Muscle of leg (tissue), 11 donors: ENCODE measurements around the gene MRS2. TPM values are rescaled to one million over a fixed set of nuclear protein-coding genes. Genes with fewer than 3 reads are reported as not detected.
"Not testable (repeated sequence)": the region's sequence is repeated elsewhere in the genome, so short reads cannot be mapped to it uniquely, and the experiment has no call there.

Experiments
- DNase-seq: peaks from one replicate; pipeline ENCODE4 v3.0.0; 2013
- H3K27ac ChIP-seq: one replicate; pipeline ENCODE4 v1.5.1; 2013; ENCODE audit warnings: mild to moderate bottlenecking, low read length, control low read depth
- H3K27me3 ChIP-seq: one replicate; pipeline ENCODE4 v1.6.1; 2013; ENCODE audit warnings: low read length; ENCODE audit not compliant: control insufficient read depth, insufficient read depth
- H3K36me3 ChIP-seq: one replicate; pipeline ENCODE4 v1.6.1; 2013; ENCODE audit warnings: low read length; ENCODE audit not compliant: control insufficient read depth, insufficient read depth
- H3K4me1 ChIP-seq: one replicate; pipeline ENCODE4 v1.6.1; 2013; ENCODE audit warnings: low read length; ENCODE audit not compliant: control insufficient read depth, insufficient read depth
- H3K4me3 ChIP-seq: one replicate; pipeline ENCODE4 v1.5.1; 2013; ENCODE audit warnings: low read length, control low read depth
- H3K9me3 ChIP-seq: replicated peaks from 2 replicates; pipeline ENCODE4 v1.6.1; 2013; ENCODE audit warnings: low read depth, low read length; ENCODE audit not compliant: control insufficient read depth
- WGBS: methylation state at CpG from one replicate; pipeline ENCODE4 v1.1.5; 2013; ENCODE audit warnings: missing lambda C conversion rate; ENCODE audit not compliant: insufficient coverage; 5-methylcytosine and 5-hydroxymethylcytosine counted together
- polyA plus RNA-seq, 8 donors: library from polyadenylated mRNA; unstranded; fragments of 120-200 nt; gene quantifications; one replicate each; pipeline versions ENCODE4 v1.2.1 to v1.2.3, GENCODE V29; 2013; ENCODE audit warnings: inconsistent platforms in 1 of 8, low replicate concordance in 1 of 8; ENCODE audit not compliant: insufficient read length in 8 of 8, insufficient read depth in 1 of 8
- total RNA-seq: library from RNA; stranded (reverse); fragments of 120-200 nt; gene quantifications from one replicate; pipeline ENCODE4 v1.2.4, GENCODE V29; 2013

MRS2 gene
- total and polyA plus RNA-seq, 9 donors: 17.3 to 23.6 (median 19.0) TPM

DNA sequence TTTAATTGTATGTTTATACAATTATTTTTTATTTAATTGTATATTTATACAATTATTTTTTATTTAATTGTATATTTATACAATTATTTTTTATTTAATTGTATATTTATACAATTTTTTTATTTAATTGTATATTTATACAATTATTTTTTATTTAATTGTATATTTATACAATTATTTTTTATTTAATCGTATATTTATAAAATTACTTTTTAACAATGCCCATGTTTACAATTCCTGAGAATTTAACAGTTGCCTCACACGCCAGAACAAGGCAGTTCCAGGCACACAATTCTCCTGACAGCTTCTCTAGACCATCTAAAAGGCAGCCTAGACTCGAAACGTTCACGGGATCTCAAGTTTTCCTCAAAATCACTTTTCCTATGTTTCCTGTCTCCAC is 40.4 kb upstream of the MRS2 start:
- peaks cover 22% of the 10 kb centered on the region for H3K27me3 ChIP-seq
- not testable (repeated sequence) for DNase-seq, H3K27ac ChIP-seq, H3K4me3 ChIP-seq, H3K36me3 ChIP-seq, H3K9me3 ChIP-seq
- WGBS: 72% methylated on average over 4 of the region's 5 CpGs
- peaks cover 12% of the 10 kb centered on the region for H3K4me1 ChIP-seq

DNA sequence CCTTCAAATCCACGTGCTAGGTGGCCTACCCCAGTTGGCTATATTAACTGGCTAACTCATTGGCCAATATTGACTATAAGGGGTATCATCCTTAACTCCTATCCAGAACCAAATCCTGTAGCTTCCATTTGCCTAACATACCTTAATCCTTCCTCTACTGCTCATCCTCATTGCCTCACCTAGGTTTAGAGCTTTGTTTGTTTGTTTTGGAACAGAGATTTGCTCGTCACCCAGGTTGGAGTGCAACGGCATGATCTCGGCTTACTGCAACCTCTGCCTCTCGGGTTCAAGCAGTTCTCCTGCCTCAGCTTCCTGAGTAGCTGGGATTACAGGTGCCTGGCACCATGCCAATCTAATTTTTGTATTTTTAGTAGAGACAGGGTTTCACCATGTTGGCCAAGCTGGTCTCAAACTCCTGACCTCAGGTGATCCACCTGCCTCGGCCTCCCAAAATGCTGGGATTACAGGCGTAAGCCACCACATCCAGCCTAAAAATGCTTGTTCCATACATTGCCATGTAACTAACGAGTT is 37.6 kb upstream of the MRS2 start:
- not testable (repeated sequence) for DNase-seq, H3K4me1 ChIP-seq, H3K9me3 ChIP-seq, H3K4me3 ChIP-seq, H3K36me3 ChIP-seq, H3K27ac ChIP-seq, H3K27me3 ChIP-seq
- 83% methylated on average over 1 of the region's 8 CpGs for WGBS

- no peaks in the 10 kb centered on the region for H3K4me1 ChIP-seq
- no peak for DNase-seq
- no peaks in the 10 kb centered on the region for H3K9me3 ChIP-seq
- 92% methylated on average over 6 of the region's 6 CpGs for WGBS
- no peak overlapping the region for H3K4me3 ChIP-seq
- no peaks in the 10 kb centered on the region for H3K36me3 ChIP-seq
- H3K27me3 ChIP-seq: no peaks in the 10 kb centered on the region
- no peak overlapping the region for H3K27ac ChIP-seq
Measured at GRCh38 chr6:24374612-24375011, 28.1 kb upstream of the MRS2 start.

DNA sequence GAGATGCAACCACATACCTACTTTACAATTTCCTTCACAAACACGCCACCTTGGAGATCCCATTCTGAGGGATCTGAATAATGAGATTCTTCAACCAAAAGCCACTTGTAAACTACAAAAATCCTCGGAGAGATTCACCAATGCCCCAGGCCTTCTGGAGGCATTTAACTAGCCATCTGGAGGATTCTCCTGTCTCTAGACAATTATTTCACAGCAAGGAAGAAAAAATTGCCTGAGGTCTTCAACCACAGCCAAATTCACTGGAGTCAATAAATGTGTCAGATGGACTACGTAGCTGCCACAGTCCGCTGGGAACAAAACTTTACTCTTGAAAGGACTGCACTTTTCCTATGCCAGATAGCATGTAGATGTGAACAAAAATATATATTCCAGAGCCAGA is 25.9 kb upstream of the MRS2 start:
- H3K4me1 ChIP-seq: no peaks in the 10 kb centered on the region
- no peak overlapping the region for H3K4me3 ChIP-seq
- H3K27ac ChIP-seq: no peak overlapping the region
- no peaks in the 10 kb centered on the region for H3K36me3 ChIP-seq
- H3K27me3 ChIP-seq: no peaks in the 10 kb centered on the region
- DNase-seq: no peak
- WGBS: 0% methylated on average over 1 of the region's 4 CpGs
- no peaks in the 10 kb centered on the region for H3K9me3 ChIP-seq

DNA sequence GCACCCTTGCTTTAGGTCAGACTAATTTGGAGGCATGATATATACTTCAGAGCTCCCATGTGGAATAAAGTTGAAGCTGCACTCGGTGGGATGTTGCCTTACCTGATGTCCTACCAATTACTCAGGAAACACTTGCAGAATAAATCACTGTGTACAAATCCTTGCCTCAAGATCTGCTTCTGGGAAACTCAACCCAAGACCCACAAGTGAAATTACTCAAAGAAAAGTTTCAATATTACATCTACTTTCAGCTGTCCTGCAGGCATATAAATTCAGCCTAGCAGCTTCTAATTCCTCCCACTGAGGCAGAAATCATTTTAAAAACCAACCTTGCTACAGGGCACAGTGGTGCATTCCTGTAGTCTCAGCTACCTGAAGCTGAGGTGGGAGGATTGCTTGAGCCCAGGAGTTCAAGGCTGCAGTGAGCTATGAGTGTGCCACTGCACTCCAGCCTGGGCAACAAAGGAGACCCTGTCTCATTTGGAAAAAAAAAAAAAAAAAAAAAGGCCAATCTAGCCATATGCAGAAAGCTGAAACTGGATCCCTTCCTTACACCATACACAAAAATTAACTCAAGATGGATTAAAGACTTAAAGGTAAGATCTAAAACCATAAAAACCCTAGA is 24.2 kb upstream of the MRS2 start:
- no peak overlapping the region for H3K4me3 ChIP-seq
- WGBS: 20% methylated on average over 1 of the region's 1 CpG
- no peaks in the 10 kb centered on the region for H3K27me3 ChIP-seq
- H3K9me3 ChIP-seq: no peaks in the 10 kb centered on the region
- no peak for DNase-seq
- H3K4me1 ChIP-seq: no peaks in the 10 kb centered on the region
- H3K36me3 ChIP-seq: no peaks in the 10 kb centered on the region
- no peak overlapping the region for H3K27ac ChIP-seq

GRCh38 chr6:24381476-24382219 is 21.1 kb upstream of the MRS2 start:
- WGBS: 71% methylated on average over 1 of the region's 4 CpGs
- no peaks in the 10 kb centered on the region for H3K27me3 ChIP-seq
- H3K9me3 ChIP-seq: no peaks in the 10 kb centered on the region
- no peaks in the 10 kb centered on the region for H3K4me1 ChIP-seq
- H3K36me3 ChIP-seq: no peaks in the 10 kb centered on the region
- DNase-seq: no peak
- no peak overlapping the region for H3K4me3 ChIP-seq
- no peak overlapping the region for H3K27ac ChIP-seq

DNA sequence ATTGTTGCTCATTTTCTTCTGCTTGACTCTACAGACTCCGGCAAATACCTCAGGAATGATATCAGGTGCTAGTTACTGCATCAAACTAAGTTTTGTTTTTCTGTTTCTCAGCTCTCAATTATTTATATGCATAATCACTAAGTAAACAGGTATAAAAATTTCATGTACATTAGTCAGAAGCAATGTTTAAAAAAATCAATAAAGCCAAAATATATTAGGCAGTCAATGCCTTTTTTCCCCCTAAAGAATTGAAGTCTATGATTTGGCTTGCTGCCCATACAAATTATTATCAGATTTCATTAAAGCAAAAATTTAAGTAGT is 20.6 kb upstream of the MRS2 start:
- no peak for DNase-seq
- H3K27ac ChIP-seq: no peak overlapping the region
- H3K27me3 ChIP-seq: no peaks in the 10 kb centered on the region
- no peaks in the 10 kb centered on the region for H3K9me3 ChIP-seq
- no peaks in the 10 kb centered on the region for H3K4me1 ChIP-seq
- WGBS: no CpG with 5 or more reads among the region's 1 CpG
- H3K4me3 ChIP-seq: no peak overlapping the region
- no peaks in the 10 kb centered on the region for H3K36me3 ChIP-seq

DNA sequence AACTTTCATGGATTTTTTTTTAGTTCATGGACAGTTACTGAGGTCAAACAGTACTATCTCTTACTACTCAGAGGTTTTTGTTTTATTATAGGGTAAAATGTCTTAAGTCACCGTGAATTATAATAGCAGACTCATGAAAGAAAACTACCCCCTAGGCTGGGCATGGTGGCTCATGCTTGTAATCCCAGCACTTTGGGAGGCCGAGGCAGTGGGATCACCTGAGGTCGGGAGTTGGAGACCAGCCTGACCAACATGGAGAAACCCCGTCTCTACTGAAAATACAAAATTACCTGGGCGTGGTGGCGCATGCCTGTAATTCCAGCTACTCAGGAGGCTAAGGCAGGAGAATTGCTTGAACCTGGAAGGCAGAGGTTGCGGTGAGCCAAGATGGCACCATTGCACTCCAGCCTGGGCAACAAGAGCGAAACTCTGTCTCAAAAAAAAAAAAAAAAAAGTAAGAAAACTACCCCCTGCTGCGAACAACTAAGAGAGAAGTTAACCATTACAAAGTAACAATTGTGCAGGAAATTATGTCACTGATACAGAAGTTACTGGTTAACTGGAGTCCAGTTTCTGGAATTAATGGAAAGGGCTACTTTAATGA is 19.7 kb upstream of the MRS2 start:
- DNase-seq, H3K4me3 ChIP-seq, H3K27me3 ChIP-seq, H3K4me1 ChIP-seq, H3K36me3 ChIP-seq, H3K27ac ChIP-seq, H3K9me3 ChIP-seq: not testable (repeated sequence)
- 85% methylated on average over 2 of the region's 9 CpGs for WGBS

GRCh38 chr6:24384369-24385130 is 18.2 kb upstream of the MRS2 start:
- H3K9me3 ChIP-seq, H3K27ac ChIP-seq, H3K4me3 ChIP-seq, H3K4me1 ChIP-seq, H3K36me3 ChIP-seq, H3K27me3 ChIP-seq, DNase-seq: not testable (repeated sequence)
- WGBS: no CpG with 5 or more reads among the region's 5 CpGs
